HepG2 (cell line): ENCODE measurements around the gene TSACC. TPM values are rescaled to one million over a fixed set of nuclear protein-coding genes. Genes with fewer than 3 reads are reported as not detected.

ENCODE experiments used
- ELF4 ChIP-seq: sonication (generic); formaldehyde crosslinking; IDR thresholded peaks from 2 replicates; pipeline ENCODE4 v1.5.0; 2020; ENCODE audit warnings: missing genetic modification reagents, mild to moderate bottlenecking, moderate library complexity, borderline replicate concordance
- FOXA3 ChIP-seq: IDR thresholded peaks from 2 replicates; pipeline ENCODE4 v1.6.1; 2016; ENCODE audit warnings: missing genetic modification reagents, missing compliant biosample characterization
- FUBP1 ChIP-seq: sonication (generic); formaldehyde crosslinking; IDR thresholded peaks from 2 replicates; pipeline ENCODE4 v1.5.1; 2020; ENCODE audit warnings: missing genetic modification reagents, mild to moderate bottlenecking, borderline replicate concordance
- HMG20B ChIP-seq: conservative IDR thresholded peaks from 2 replicates; pipeline ENCODE4 v1.6.1; 2016; ENCODE audit warnings: missing genetic modification reagents, missing compliant biosample characterization
- HNF4A ChIP-seq: sonication (generic); formaldehyde crosslinking; IDR thresholded peaks from 2 replicates; pipeline ENCODE4 v1.4.0; 2020; ENCODE audit warnings: missing genetic modification reagents
- IKZF5 ChIP-seq: IDR thresholded peaks from 2 replicates; pipeline ENCODE4 v1.6.1; 2018; ENCODE audit warnings: missing genetic modification reagents, mild to moderate bottlenecking, missing compliant biosample characterization
- MED8 ChIP-seq: sonication (generic); formaldehyde crosslinking; IDR thresholded peaks from 2 replicates; pipeline ENCODE4 v1.8.1; 2023; ENCODE audit warnings: mild to moderate bottlenecking, missing genetic modification reagents; ENCODE audit not compliant: insufficient replicate concordance
- MEF2D ChIP-seq: sonication (generic); formaldehyde crosslinking; IDR thresholded peaks from 2 replicates; pipeline ENCODE4 v1.5.1; 2020; ENCODE audit warnings: mild to moderate bottlenecking, missing genetic modification reagents
- NR2F1 ChIP-seq, 2 experiments: fragments of 450-650 bp in 1 of 2; formaldehyde crosslinking in 1 of 2; IDR thresholded peaks; 2 replicates each; pipeline versions ENCODE4 v1.5.0 to v1.6.1; 2016 to 2020; ENCODE audit warnings: mild to moderate bottlenecking in 1 of 2, missing compliant biosample characterization in 1 of 2, missing genetic modification reagents in 1 of 2, moderate library complexity in 1 of 2
- PPARG ChIP-seq: conservative IDR thresholded peaks from 2 replicates; pipeline ENCODE4 v1.6.1; 2016; ENCODE audit warnings: missing biosample characterization, missing genetic modification reagents
- PREB ChIP-seq: sonication (generic); formaldehyde crosslinking; IDR thresholded peaks from 2 replicates; pipeline ENCODE4 v1.4.0; 2020; ENCODE audit warnings: missing genetic modification reagents
- SALL2 ChIP-seq: sonication (generic); formaldehyde crosslinking; IDR thresholded peaks from 2 replicates; pipeline ENCODE4 v1.8.1; 2023; ENCODE audit warnings: mild to moderate bottlenecking, missing genetic modification reagents, inconsistent platforms
- SP1 ChIP-seq, 2 experiments: fragments of 450-650 bp in 1 of 2; sonication (generic) in 1 of 2; formaldehyde crosslinking in 1 of 2; IDR thresholded peaks; 2 replicates each; pipeline versions ENCODE4 v1.4.0 to v1.6.1; 2016 to 2020; ENCODE audit warnings: missing genetic modification reagents in 1 of 2
- STAT6 ChIP-seq: sonication (generic); formaldehyde crosslinking; IDR thresholded peaks from 2 replicates; pipeline ENCODE4 v1.4.0; 2020; ENCODE audit warnings: missing genetic modification reagents, mild to moderate bottlenecking, borderline replicate concordance
- U2AF1 ChIP-seq: fragments of 200-400 bp; formaldehyde crosslinking; optimal IDR thresholded peaks from 2 replicates; pipeline ENCODE3; 2017; ENCODE audit warnings: mild to moderate bottlenecking, low read depth, low read length
- ZBTB20 ChIP-seq: sonication (generic); formaldehyde crosslinking; IDR thresholded peaks from 2 replicates; pipeline ENCODE4 v1.8.1; 2023; ENCODE audit warnings: missing genetic modification reagents, low read depth, mild to moderate bottlenecking, borderline replicate concordance
- ZNF235 ChIP-seq: sonication (generic); formaldehyde crosslinking; IDR thresholded peaks from 2 replicates; pipeline ENCODE4 v1.8.1; 2023; ENCODE audit warnings: mild to moderate bottlenecking, missing genetic modification reagents, borderline replicate concordance
- ZNF501 ChIP-seq: sonication (generic); formaldehyde crosslinking; IDR thresholded peaks from 2 replicates; pipeline ENCODE4 v1.5.1; 2020; ENCODE audit warnings: mild to moderate bottlenecking, moderate library complexity, missing genetic modification reagents
- ZNF577 ChIP-seq: sonication (generic); formaldehyde crosslinking; IDR thresholded peaks from 2 replicates; pipeline ENCODE4 v1.4.0; 2020; ENCODE audit warnings: mild to moderate bottlenecking, low read depth, missing genetic modification reagents, borderline replicate concordance
- ZNF749 ChIP-seq: sonication (generic); formaldehyde crosslinking; IDR thresholded peaks from 2 replicates; pipeline ENCODE4 v1.8.0; 2022; ENCODE audit warnings: mild to moderate bottlenecking, missing genetic modification reagents, moderate library complexity, borderline replicate concordance
- ZSCAN20 ChIP-seq: sonication (generic); formaldehyde crosslinking; IDR thresholded peaks from 2 replicates; pipeline ENCODE4 v1.4.0; 2020; ENCODE audit warnings: missing genetic modification reagents, mild to moderate bottlenecking, borderline replicate concordance
- polyA plus RNA-seq, 8 experiments: library from polyadenylated mRNA; depleted of rRNA in 3 of 8; stranded (reverse) in 7 of 8; unstranded in 1 of 8; fragments of >200 nt; fragmentation: Illumina TruSeq in 4 of 8; extraction: Trizol in 4 of 8; gene quantifications; 2 replicates each; pipeline versions ENCODE4 v1.2.1 to v1.2.3, GENCODE V29; 2011 to 2016; ENCODE audit warnings: low read depth in 4 of 8, missing spikeins in 1 of 8, mixed read lengths in 1 of 8; ENCODE audit not compliant: insufficient read depth in 1 of 8
- total RNA-seq, 5 experiments: library from RNA; depleted of rRNA; stranded (reverse); fragments of >200 nt; fragmentation: Illumina TruSeq; extraction: Trizol; gene quantifications; 2 replicates each; pipeline ENCODE4 v1.2.3, GENCODE V29; 2016; ENCODE audit warnings: low read depth in 1 of 5

TSACC gene
- total and polyA plus RNA-seq, 2 of the 13 experiments (the other 11 are each of a cell fraction or from before 2014, with no cell fraction given): 1.5 to 2.6 TPM

GRCh38 chr1:156291226-156292061, 46.9 kb upstream of the TSACC start (continued):
- peak; percentile 67; the same call in 1 of the 2 replicates for TF ChIP-seq STAT6 (CRISPR knock-in tag)
- TF ChIP-seq SALL2 (CRISPR knock-in tag): no peak
- TF ChIP-seq HMG20B (CRISPR knock-in tag): no peak
- peak; percentile 69 for TF ChIP-seq IKZF5 (CRISPR knock-in tag)
- TF ChIP-seq FUBP1 (CRISPR knock-in tag): no peak; the same call in 1 of the 2 replicates
- TF ChIP-seq HNF4A (CRISPR knock-in tag): peak; percentile 99
- TF ChIP-seq ZNF577 (CRISPR knock-in tag): no peak
- peak; percentile 92 for TF ChIP-seq ZNF501 (CRISPR knock-in tag)
- no peak for TF ChIP-seq U2AF1
- TF ChIP-seq PPARG: peak; percentile 53; the same call in 1 of the 2 replicates
- TF ChIP-seq PREB (CRISPR knock-in tag): no peak
- TF ChIP-seq MED8 (CRISPR knock-in tag): peak; percentile 57
- no peak for TF ChIP-seq SP1 (IDR thresholded peaks at IDR 0.05)
- no peak for TF ChIP-seq SP1 (CRISPR knock-in tag; IDR thresholded peaks at IDR 0.05)
- TF ChIP-seq NR2F1 (CRISPR knock-in tag; IDR thresholded peaks at IDR 0.05): peak in 1 of 2 experiments; percentile 61; a peak in 3 of 4 replicates
- TF ChIP-seq ZBTB20 (CRISPR knock-in tag): peak; percentile 62
- peak; percentile 83 for TF ChIP-seq MEF2D (CRISPR knock-in tag)
- no peak; the same call in 1 of the 2 replicates for TF ChIP-seq ELF4 (CRISPR knock-in tag)
- peak; percentile 84; the same call in 1 of the 2 replicates for TF ChIP-seq ZNF749
- peak; percentile 56 for TF ChIP-seq FOXA3
- peak; percentile 50; the same call in 1 of the 2 replicates for TF ChIP-seq ZNF235 (CRISPR knock-in tag)
- TF ChIP-seq ZSCAN20 (CRISPR knock-in tag): no peak
